K562 (cell line): Measurements from ENCODE around the gene NDOR1.

Experiments used
- CTCF ChIP-seq, 3 experiments: IDR thresholded peaks in 2 of 3; conservative IDR thresholded peaks in 1 of 3; 2 replicates each; pipeline ENCODE4 v1.5.1; 2011 to 2012; ENCODE audit warnings: low read length in 3 of 3, mild to moderate bottlenecking in 3 of 3, control low read depth in 2 of 3, improper control_type of control experiment in 1 of 3, inconsistent platforms in 1 of 3, low read depth in 1 of 3, mixed read lengths in 1 of 3, moderate library complexity in 1 of 3; ENCODE audit not compliant: insufficient read depth in 2 of 3
- POLR2A ChIP-seq: fragments of 450-650 bp; conservative IDR thresholded peaks from 2 replicates; pipeline ENCODE4 v1.6.1; 2016
- RBM34 ChIP-seq: fragments of 200-400 bp; formaldehyde crosslinking; IDR thresholded peaks from 2 replicates; pipeline ENCODE4 v1.6.1; 2018; ENCODE audit warnings: low read length, borderline replicate concordance; ENCODE audit not compliant: insufficient read depth
- SP1 ChIP-seq: sonication (generic); formaldehyde crosslinking; IDR thresholded peaks from 2 replicates; pipeline ENCODE4 v1.8.1; 2022; ENCODE audit warnings: mild to moderate bottlenecking, missing genetic modification reagents
- TARDBP ChIP-seq: fragments of 450-650 bp; IDR thresholded peaks from 2 replicates; pipeline ENCODE4 v1.6.1; 2016
- TF ChIP-seq, protein P1 (sequence below): sonication (generic); formaldehyde crosslinking; IDR thresholded peaks from 2 replicates; pipeline ENCODE4 v1.4.0; 2020; ENCODE audit warnings: mild to moderate bottlenecking, missing genetic modification reagents

DNA sequence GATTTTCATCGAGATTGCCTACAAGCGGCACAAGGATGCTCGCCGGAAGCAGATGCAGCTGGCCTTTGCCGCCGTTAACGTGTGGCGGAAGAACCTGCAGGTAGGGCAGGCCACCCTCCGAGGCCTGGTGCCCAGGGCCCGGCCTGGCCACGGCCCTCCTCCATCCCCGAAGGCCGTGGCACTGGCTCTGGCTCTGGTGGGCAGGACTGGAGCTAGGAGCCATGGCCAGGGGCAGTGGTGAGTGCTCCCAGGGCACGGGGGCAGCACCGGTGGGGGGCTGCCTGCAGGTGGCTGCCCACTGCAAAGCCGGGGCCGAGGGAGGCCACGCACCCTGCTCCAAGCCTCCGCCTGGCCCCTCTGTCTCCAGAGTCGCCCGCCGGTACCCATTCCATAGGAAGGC lies 41.7 kb upstream of the NDOR1 start:
- TF ChIP-seq SP1 (CRISPR knock-in tag) (no peak), CTCF (IDR thresholded peaks at IDR 0.05 in 2 of 3, conservative IDR thresholded peaks at IDR 0.05 in 1 of 3; ENCODE audit: insufficient read depth in 2 of 3, low read depth in 1 of 3, low read length in 3 of 3) (no peak), POLR2A (no peak), TARDBP (no peak), RBM34 (no peak)
- TF ChIP-seq, protein P1, sequence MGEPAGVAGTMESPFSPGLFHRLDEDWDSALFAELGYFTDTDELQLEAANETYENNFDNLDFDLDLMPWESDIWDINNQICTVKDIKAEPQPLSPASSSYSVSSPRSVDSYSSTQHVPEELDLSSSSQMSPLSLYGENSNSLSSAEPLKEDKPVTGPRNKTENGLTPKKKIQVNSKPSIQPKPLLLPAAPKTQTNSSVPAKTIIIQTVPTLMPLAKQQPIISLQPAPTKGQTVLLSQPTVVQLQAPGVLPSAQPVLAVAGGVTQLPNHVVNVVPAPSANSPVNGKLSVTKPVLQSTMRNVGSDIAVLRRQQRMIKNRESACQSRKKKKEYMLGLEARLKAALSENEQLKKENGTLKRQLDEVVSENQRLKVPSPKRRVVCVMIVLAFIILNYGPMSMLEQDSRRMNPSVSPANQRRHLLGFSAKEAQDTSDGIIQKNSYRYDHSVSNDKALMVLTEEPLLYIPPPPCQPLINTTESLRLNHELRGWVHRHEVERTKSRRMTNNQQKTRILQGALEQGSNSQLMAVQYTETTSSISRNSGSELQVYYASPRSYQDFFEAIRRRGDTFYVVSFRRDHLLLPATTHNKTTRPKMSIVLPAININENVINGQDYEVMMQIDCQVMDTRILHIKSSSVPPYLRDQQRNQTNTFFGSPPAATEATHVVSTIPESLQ (CRISPR knock-in tag): no peak
